AG04449 (cell line): Measurements from ENCODE around the gene MAP6.

ENCODE experiments used
- CTCF ChIA-PET: fragments of 350-600 bp; formaldehyde crosslinking; extraction: SDS; loops from one replicate; lab custom pipeline; 2021; ENCODE audit warnings: antibody characterized with exemption; lab: Yijun Ruan, JAX
- POLR2A ChIA-PET: fragments of 400-600, 350-600 bp; formaldehyde crosslinking; extraction: SDS; loops from one replicate; lab custom pipeline; 2020; ENCODE audit warnings: antibody characterized with exemption, inconsistent platforms; lab: Yijun Ruan, JAX
- DNase-seq: peaks from one replicate; pipeline ENCODE4 v3.0.0-alpha.2; 2010; ENCODE audit warnings: low read depth, low spot score
- H3K4me3 ChIP-seq: 2 replicates; pipeline ENCODE4 v1.5.1; 2011; ENCODE audit warnings: low read depth, mild to moderate bottlenecking, control low read depth, low read length
- TF ChIP-seq, protein P1 (sequence below): IDR thresholded peaks from one replicate; pipeline ENCODE4 v1.5.1; 2011; ENCODE audit warnings: mild to moderate bottlenecking, moderate library complexity, low read length, control low read depth, inconsistent platforms; ENCODE audit not compliant: insufficient read depth; ENCODE audit errors: missing control alignments

Gene MAP6

DNA sequence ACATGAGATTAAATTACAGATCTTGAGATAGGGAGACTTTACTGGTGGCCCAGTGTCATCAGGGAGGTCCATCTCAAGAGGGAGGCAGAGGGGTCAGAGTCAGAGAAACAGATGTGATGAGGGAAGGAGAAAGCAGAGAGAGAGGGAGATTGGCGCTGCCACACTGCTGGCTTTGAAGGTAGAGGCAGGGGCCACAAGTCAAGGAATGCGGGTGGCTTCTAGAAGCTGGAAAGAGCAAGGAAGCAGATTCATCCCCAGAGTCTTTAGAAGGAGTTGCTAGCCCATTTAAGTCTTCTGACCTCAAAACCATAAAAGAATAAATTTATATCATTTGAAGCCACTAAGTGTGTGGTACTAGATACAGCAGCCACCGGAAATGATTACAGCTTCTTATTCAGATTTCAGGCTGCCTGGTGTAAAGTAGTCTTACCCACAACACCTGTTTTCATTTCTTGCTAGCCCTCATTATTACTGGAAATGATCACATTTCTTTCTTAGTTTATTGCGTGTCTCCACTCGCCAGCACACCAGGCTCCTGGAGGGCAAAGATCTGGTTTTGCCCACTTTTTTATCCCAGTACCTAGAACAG lies 119.4 kb downstream of the MAP6 start:
- no peak for DNase-seq
- no peak overlapping the region for H3K4me3 ChIP-seq
- POLR2A ChIA-PET: interaction anchor here (1.4 to 1.7 kb wide), 2 partner anchors 13 to 26 kb away, joined by 4 to 7 read pairs; partner anchors contain the start of gene SERPINH1
- CTCF ChIA-PET: interaction anchor here (0.8 to 2.9 kb wide), 19 partner anchors 10 to 770 kb away, joined by 3 to 21 read pairs (median 5); no protein-coding TSS in a partner anchor
- TF ChIP-seq, protein P1, sequence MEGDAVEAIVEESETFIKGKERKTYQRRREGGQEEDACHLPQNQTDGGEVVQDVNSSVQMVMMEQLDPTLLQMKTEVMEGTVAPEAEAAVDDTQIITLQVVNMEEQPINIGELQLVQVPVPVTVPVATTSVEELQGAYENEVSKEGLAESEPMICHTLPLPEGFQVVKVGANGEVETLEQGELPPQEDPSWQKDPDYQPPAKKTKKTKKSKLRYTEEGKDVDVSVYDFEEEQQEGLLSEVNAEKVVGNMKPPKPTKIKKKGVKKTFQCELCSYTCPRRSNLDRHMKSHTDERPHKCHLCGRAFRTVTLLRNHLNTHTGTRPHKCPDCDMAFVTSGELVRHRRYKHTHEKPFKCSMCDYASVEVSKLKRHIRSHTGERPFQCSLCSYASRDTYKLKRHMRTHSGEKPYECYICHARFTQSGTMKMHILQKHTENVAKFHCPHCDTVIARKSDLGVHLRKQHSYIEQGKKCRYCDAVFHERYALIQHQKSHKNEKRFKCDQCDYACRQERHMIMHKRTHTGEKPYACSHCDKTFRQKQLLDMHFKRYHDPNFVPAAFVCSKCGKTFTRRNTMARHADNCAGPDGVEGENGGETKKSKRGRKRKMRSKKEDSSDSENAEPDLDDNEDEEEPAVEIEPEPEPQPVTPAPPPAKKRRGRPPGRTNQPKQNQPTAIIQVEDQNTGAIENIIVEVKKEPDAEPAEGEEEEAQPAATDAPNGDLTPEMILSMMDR: no peak

DNA sequence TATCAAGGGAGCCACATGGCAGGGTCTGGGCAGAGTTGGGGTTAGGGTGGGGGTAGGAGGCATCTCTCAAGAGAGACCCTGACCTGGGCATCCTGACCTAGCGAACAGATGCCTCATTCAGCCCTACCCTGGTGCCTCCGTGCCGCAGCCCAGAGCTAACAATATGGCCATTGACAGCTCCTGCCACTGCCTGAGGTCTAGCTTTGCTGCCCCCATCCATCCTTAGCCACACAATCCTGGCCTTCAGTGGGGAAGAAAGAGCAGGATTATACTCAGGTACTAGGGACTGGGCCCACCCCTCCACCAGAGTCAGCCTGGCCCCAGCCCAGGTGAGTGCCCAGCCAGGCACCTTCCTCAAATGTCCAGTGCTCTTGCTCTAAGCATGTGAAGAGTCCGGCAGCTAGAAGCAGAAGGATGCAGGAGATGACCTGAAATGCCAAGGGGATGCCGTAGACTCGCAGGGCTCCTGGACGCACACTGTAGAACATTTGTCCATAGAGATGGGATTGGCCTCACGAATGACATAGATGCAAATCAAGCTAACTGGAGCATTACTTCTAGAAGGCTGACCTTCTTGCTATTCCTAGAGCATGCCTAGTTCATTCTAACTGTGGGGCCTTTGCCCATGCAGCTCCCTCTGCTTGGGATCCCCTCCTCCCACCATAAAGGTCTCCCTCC lies 120.1 kb downstream of the MAP6 start:
- TF ChIP-seq, protein P1: no peak
- POLR2A ChIA-PET: interaction anchor here (0.5 to 1.7 kb wide), 4 partner anchors 14 to 27 kb away, joined by 3 to 7 read pairs (median 4); partner anchors contain the start of genes GDPD5 and SERPINH1
- DNase-seq: no peak
- CTCF ChIA-PET: interaction anchor here (0.7 to 2.9 kb wide), 21 partner anchors 10 to 770 kb away, joined by 3 to 21 read pairs (median 5); no protein-coding TSS in a partner anchor
- no peak overlapping the region for H3K4me3 ChIP-seq

DNA sequence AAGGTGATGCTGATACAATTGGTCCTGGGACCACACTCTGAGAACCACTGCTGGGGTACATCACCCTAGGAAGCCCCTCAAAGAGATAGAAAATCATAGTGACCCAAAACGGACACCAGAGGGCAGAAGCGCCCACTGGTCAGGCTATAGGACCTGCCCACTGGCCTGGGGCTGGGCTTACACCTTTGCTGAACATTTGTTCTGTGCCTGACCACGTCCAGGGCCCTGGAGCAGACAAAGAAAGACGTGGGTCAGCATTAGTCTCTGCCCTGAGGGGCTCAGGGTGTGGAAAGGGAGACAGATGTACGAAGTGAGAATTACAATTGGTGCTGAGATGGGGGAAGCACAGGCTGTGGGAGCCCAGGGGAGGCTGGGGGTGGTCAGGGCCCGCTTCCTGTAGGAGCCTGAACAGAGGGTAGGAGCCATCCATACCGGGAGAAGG lies 121.2 kb downstream of the MAP6 start:
- CTCF ChIA-PET: interaction anchor here (0.6 to 3.5 kb wide), 24 partner anchors 8 to 321 kb away, joined by 3 to 57 read pairs (median 7); no protein-coding TSS in a partner anchor
- TF ChIP-seq, protein P1: peak; percentile 72
- no peak for DNase-seq
- H3K4me3 ChIP-seq: no peak overlapping the region
- POLR2A ChIA-PET: interaction anchor here (1.7 kb wide), 1 partner anchor 28 kb away, joined by 7 read pairs; no protein-coding TSS in a partner anchor

DNA sequence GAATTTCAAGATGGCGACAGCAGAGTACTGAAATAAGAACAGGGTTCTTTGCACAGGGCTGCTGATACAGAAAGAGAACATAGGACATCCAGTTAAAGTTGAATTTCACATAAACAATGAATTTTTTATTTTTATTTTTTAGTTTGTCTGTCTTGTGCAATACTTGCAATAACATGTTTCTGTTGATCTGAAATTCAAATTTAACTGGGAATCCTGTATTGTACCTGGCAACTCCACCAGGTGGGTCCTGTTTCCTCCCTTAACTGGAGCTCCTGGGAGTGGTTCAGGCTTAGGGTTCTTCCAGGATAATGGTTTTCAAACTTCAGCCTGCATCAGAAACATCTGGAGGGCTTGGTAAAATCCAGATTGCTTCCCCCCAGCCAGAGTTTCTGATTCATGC lies 121.7 kb downstream of the MAP6 start:
- TF ChIP-seq, protein P1: no peak
- CTCF ChIA-PET: interaction anchor here (0.9 to 5.2 kb wide), 23 partner anchors 8 to 321 kb away, joined by 3 to 57 read pairs (median 6); no protein-coding TSS in a partner anchor
- DNase-seq: no peak
- POLR2A ChIA-PET: no interaction called here
- no peak overlapping the region for H3K4me3 ChIP-seq

DNA sequence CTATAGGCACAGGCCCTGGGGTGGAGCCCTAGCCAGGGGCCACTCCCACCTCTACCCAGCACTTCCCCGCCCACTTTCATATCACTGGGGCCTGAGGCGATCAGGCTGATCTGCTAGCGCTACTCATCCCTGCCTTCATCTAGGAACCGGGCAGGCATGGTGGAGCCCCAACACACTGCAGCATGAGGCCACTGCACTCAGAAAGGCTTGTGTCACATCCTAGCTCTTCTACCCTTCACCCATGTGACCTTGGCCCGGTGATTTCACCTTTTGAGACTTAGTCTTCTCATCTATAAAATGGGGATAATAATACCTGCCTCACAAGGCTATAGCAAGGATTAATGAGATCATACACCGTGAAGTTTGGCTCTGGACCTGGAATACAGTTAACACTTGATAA lies 125.0 kb downstream of the MAP6 start:
- ChIA-PET POLR2A (interaction anchor here (1.7 kb wide), 1 partner anchor 10 kb away, joined by 5 read pairs; no protein-coding TSS in a partner anchor), CTCF (interaction anchor here (0.7 to 5.2 kb wide), 9 partner anchors 11 to 155 kb away, joined by 3 to 47 read pairs (median 3); partner anchors contain the start of gene GDPD5)
- H3K4me3 ChIP-seq: no peak overlapping the region
- TF ChIP-seq, protein P1: no peak
- DNase-seq: no peak
